IPS DF 6.9 (cell line): ENCODE results near the gene XPC.

ENCODE experiments used
- DNase-seq: peaks from one replicate; pipeline ENCODE4 v3.0.0-alpha.2; 2013; ENCODE audit warnings: low read depth, low spot score
- H3K27ac ChIP-seq: one replicate; pipeline ENCODE4 v1.5.1; 2013; ENCODE audit warnings: low read length, control low read depth
- H3K27me3 ChIP-seq: 2 replicates; pipeline ENCODE4 v1.6.1; 2013; ENCODE audit warnings: mild to moderate bottlenecking, low read length; ENCODE audit not compliant: control insufficient read depth, insufficient read depth
- H3K36me3 ChIP-seq: 2 replicates; pipeline ENCODE4 v1.6.1; 2013; ENCODE audit warnings: low read length; ENCODE audit not compliant: control insufficient read depth, insufficient read depth
- H3K4me1 ChIP-seq: 2 replicates; pipeline ENCODE4 v1.6.1; 2013; ENCODE audit warnings: low read length; ENCODE audit not compliant: control insufficient read depth, insufficient read depth
- H3K4me3 ChIP-seq: 2 replicates; pipeline ENCODE4 v1.5.1; 2013; ENCODE audit warnings: mild to moderate bottlenecking, low read length
- H3K9me3 ChIP-seq: 2 replicates; pipeline ENCODE4 v1.6.1; 2013; ENCODE audit warnings: low read length, inconsistent platforms; ENCODE audit not compliant: control insufficient read depth, insufficient read depth
- WGBS: extraction: QIAGEN DNeasy Blood & Tissue Kit; methylation state at CpG from one replicate; pipeline ENCODE4 v1.1.7; 2013; ENCODE audit warnings: mixed read lengths, missing lambda C conversion rate; ENCODE audit not compliant: insufficient read length, insufficient coverage; 5-methylcytosine and 5-hydroxymethylcytosine counted together

Gene XPC

GRCh38 chr3:14218355-14218754 lies 40.0 kb upstream of the XPC start:
- H3K4me3 ChIP-seq = no peak overlapping the region
- no peaks in the 10 kb centered on the region for H3K4me1 ChIP-seq
- H3K27me3 ChIP-seq = no peaks in the 10 kb centered on the region
- no peak overlapping the region for H3K27ac ChIP-seq
- H3K9me3 ChIP-seq = no peaks in the 10 kb centered on the region
- H3K36me3 ChIP-seq = no peaks in the 10 kb centered on the region
- DNase-seq = no peak

GRCh38 chr3:14216257-14217048 lies 38.1 kb upstream of the XPC start:
- peak; percentile 89 for DNase-seq
- Histone ChIP-seq H3K4me3 (peak overlapping the region; percentile 53; the same call in 1 of the 2 replicates), H3K4me1 (no peaks in the 10 kb centered on the region), H3K9me3 (no peaks in the 10 kb centered on the region), H3K27ac (no peak overlapping the region), H3K36me3 (no peaks in the 10 kb centered on the region), H3K27me3 (no peaks in the 10 kb centered on the region)
- no CpG with 5 or more reads among the region's 22 CpGs for WGBS

DNA sequence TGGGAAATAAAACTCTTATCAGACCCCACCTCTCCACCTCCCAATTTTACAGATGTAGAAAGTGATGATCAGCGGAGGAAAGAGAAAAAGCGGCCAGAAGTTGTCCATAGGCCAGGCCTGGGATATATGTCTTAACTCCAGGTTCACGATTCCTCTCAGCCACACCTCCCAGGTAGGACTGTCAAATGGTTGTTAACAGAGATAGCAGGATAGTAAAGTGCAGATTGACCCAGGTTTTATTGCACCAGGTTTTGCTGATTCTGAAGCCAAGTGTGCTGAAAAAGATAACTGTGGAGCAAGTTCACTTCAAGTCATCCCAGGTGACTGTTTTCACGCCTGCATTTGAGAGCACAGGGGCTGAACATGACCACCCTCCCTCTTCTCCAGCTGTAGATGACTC lies 36.4 kb upstream of the XPC start:
- WGBS = no CpG with 5 or more reads among the region's 4 CpGs
- no peaks in the 10 kb centered on the region for H3K9me3 ChIP-seq
- no peak overlapping the region for H3K27ac ChIP-seq
- no peak for DNase-seq
- no peak overlapping the region for H3K4me3 ChIP-seq
- H3K27me3 ChIP-seq = no peaks in the 10 kb centered on the region
- H3K36me3 ChIP-seq = no peaks in the 10 kb centered on the region
- H3K4me1 ChIP-seq = peaks cover 2% of the 10 kb centered on the region

DNA sequence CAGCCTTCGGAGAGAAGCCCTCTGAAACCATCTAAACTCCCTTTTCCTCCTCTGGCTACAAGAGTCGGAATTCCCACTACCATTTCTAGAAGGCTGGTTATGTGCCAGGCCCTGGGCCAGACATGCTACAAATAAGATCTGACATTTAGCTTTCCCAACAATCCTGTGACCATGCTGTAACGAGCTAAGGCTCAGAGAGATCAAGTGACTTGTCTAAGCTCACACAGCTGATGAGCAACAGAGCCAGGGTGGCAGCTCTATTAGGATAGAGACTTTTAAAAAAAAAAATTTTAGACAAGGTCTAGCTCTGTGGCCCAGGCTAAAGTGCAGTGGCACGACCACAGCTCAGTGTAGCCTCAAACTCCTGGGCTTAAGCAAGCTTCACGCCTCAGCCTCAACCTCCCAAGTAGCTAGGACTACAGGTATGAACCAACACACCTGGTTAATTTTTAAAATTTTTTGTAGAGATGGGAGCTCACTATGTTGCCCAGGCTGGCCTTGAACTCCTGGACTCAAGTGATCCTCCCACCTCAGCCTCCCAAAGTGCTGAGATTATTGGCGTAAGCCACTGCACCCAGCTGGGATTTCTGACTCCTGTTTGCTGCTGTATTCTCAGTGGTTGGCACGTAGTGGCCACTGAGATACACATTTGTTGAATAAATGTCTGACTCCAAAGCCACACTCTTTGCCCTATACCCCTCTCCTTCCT lies 34.8 kb upstream of the XPC start:
- DNase-seq = no peak
- no CpG with 5 or more reads among the region's 7 CpGs for WGBS
- no peaks in the 10 kb centered on the region for H3K9me3 ChIP-seq
- H3K27ac ChIP-seq = no peak overlapping the region
- H3K36me3 ChIP-seq = no peaks in the 10 kb centered on the region
- H3K4me1 ChIP-seq = peaks cover 2% of the 10 kb centered on the region
- H3K4me3 ChIP-seq = no peak overlapping the region
- H3K27me3 ChIP-seq = no peaks in the 10 kb centered on the region

DNA sequence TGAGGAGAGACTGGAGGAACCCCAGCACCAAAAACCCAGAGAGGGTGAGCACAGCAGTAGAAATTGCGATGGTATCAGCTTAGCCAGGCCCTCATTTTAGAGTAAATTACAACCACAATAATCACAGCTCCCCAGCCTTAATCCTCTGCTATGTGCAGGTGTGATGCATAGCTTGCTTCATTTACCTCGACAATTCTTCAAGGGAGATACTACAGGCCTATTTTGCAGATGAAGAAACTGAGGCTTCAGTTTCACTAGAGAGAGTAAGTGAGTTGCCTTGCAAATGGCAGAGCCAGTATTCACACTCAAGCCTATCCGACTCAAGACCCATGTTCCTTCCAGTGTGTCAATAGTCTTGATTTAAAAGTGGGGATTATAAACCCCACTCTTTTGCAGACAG lies 33.6 kb upstream of the XPC start:
- Histone ChIP-seq H3K36me3 (no peaks in the 10 kb centered on the region), H3K4me3 (no peak overlapping the region), H3K27ac (no peak overlapping the region), H3K27me3 (no peaks in the 10 kb centered on the region), H3K4me1 (peaks cover 2% of the 10 kb centered on the region), H3K9me3 (no peaks in the 10 kb centered on the region)
- DNase-seq = no peak
- WGBS = no CpG with 5 or more reads among the region's 3 CpGs

GRCh38 chr3:14211621-14212020 lies 33.2 kb upstream of the XPC start:
- H3K4me1 ChIP-seq = peaks cover 2% of the 10 kb centered on the region
- no peaks in the 10 kb centered on the region for H3K36me3 ChIP-seq
- H3K9me3 ChIP-seq = no peaks in the 10 kb centered on the region
- DNase-seq = no peak
- H3K4me3 ChIP-seq = no peak overlapping the region
- no peak overlapping the region for H3K27ac ChIP-seq
- no CpG with 5 or more reads among the region's 4 CpGs for WGBS
- no peaks in the 10 kb centered on the region for H3K27me3 ChIP-seq

DNA sequence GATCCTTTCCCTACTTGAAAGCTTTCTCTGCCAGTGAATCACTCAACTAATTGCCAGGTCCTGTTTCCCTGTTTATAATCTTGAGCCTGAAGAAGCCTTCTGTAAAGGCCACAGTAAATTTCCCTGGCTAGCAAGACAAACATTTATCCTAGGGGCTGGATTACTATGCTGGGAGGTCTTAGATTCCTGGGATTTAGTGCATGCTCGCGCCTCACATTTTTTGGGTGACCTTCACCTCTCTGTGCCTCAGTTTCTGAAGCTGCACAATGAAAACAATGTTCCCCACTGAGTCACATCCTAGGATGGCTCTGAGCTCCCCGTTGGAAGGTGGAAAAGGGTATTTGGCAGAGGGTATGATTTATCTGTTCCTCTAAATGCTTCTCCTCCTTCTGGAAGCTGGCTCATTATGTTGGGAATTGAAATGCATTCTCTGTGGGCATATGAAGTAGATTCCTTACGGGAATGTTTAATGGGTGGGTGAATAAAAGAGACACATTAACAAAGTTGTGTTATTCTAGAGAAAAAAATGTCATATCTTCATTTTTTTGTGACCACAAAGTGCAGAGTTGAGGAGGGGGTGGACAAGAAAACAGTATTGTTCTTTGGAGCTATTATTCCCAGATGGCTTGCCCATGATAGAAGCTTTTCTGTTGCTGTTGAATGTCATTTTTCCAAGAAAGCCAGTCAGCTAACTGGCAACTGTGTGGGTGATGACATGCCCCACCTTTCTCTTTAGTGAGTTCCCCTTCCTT lies 32.6 kb upstream of the XPC start:
- Histone ChIP-seq H3K4me3 (no peak overlapping the region), H3K27ac (no peak overlapping the region), H3K27me3 (no peaks in the 10 kb centered on the region), H3K36me3 (no peaks in the 10 kb centered on the region), H3K4me1 (peaks cover 2% of the 10 kb centered on the region), H3K9me3 (no peaks in the 10 kb centered on the region)
- no CpG with 5 or more reads among the region's 4 CpGs for WGBS
- no peak for DNase-seq

- H3K27ac ChIP-seq = no peak overlapping the region
- H3K4me1 ChIP-seq = peaks cover 2% of the 10 kb centered on the region
- no peaks in the 10 kb centered on the region for H3K9me3 ChIP-seq
- no CpG with 5 or more reads among the region's 3 CpGs for WGBS
- H3K36me3 ChIP-seq = no peaks in the 10 kb centered on the region
- H3K27me3 ChIP-seq = no peaks in the 10 kb centered on the region
- H3K4me3 ChIP-seq = no peak overlapping the region
- DNase-seq = no peak
Observed at GRCh38 chr3:14210290-14210688, 31.9 kb upstream of the XPC start.

- H3K4me3 ChIP-seq = no peak overlapping the region
- H3K27me3 ChIP-seq = no peaks in the 10 kb centered on the region
- peaks cover 2% of the 10 kb centered on the region for H3K4me1 ChIP-seq
- no peaks in the 10 kb centered on the region for H3K36me3 ChIP-seq
- H3K27ac ChIP-seq = no peak overlapping the region
- DNase-seq = no peak
- no peaks in the 10 kb centered on the region for H3K9me3 ChIP-seq
- no CpG with 5 or more reads among the region's 14 CpGs for WGBS
Observed at GRCh38 chr3:14209581-14210289, 31.3 kb upstream of the XPC start.

DNA sequence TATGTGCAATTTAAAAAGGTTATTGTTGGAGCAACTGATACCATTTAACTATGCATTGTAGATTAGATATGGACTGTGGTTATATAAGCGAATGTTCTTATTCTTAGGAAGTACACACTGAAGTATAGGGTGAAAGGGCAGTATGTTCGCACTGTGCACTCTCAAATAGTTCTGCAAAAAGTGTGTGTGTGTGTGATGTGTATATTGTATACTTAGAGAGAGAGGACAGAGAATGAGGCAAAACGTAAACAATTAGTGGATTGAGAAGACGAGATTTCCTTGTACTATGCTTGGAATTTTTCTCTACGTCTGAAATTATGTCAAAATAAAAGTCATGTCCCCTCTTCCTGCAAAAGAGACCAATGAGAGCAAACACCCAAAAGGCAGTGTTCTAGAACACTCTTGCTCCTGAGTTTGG lies 30.6 kb upstream of the XPC start:
- WGBS = no CpG with 5 or more reads among the region's 5 CpGs
- H3K4me1 ChIP-seq = peaks cover 2% of the 10 kb centered on the region
- H3K4me3 ChIP-seq = no peak overlapping the region
- no peaks in the 10 kb centered on the region for H3K9me3 ChIP-seq
- no peaks in the 10 kb centered on the region for H3K27me3 ChIP-seq
- no peaks in the 10 kb centered on the region for H3K36me3 ChIP-seq
- no peak overlapping the region for H3K27ac ChIP-seq
- no peak for DNase-seq
